Smooth muscle cell (in vitro differentiated cells): Measurements from ENCODE around the gene MEGF6. TPM values are rescaled to one million over a fixed set of nuclear protein-coding genes. Genes with fewer than 3 reads are reported as not detected.

Experiments used
- DNase-seq: peaks from one replicate; lab custom pipeline; 2025; ENCODE audit not compliant: unreplicated experiment; lab: John Stamatoyannopoulos, UW
- H2AFZ ChIP-seq: fragments of 200-600 bp; sonication (generic); 2 replicates; pipeline ENCODE4 v1.6.0; 2016; ENCODE audit warnings: antibody characterized with exemption, low read depth, mild to moderate bottlenecking
- H3F3A ChIP-seq: fragments of 200-600 bp; sonication (generic); 2 replicates; pipeline ENCODE4 v1.6.0; 2017; ENCODE audit warnings: antibody characterized with exemption, low read depth
- H3K27ac ChIP-seq: fragments of 200-600 bp; sonication (generic); 2 replicates; pipeline ENCODE4 v1.5.1; 2016; ENCODE audit warnings: low read depth, mild to moderate bottlenecking
- H3K27me3 ChIP-seq: fragments of 200-600 bp; sonication (generic); 2 replicates; pipeline ENCODE4 v1.6.1; 2016; ENCODE audit warnings: low read depth, mild to moderate bottlenecking
- H3K36me3 ChIP-seq: fragments of 200-600 bp; sonication (generic); 2 replicates; pipeline ENCODE4 v1.5.1; 2016; ENCODE audit warnings: low read depth
- H3K4me1 ChIP-seq: fragments of 200-600 bp; sonication (generic); 2 replicates; pipeline ENCODE4 v1.5.1; 2016; ENCODE audit warnings: low read depth
- H3K4me2 ChIP-seq: fragments of 200-600 bp; sonication (generic); 2 replicates; pipeline ENCODE4 v1.6.0; 2016; ENCODE audit warnings: mild to moderate bottlenecking
- H3K4me3 ChIP-seq: fragments of 200-600 bp; sonication (generic); 2 replicates; pipeline ENCODE4 v1.5.1; 2016; ENCODE audit warnings: mild to moderate bottlenecking
- H3K79me2 ChIP-seq: fragments of 200-600 bp; sonication (generic); 2 replicates; pipeline ENCODE4 v1.6.0; 2016; ENCODE audit warnings: low read depth, mild to moderate bottlenecking
- H3K9ac ChIP-seq: fragments of 200-600 bp; sonication (generic); 2 replicates; pipeline ENCODE4 v1.6.0; 2016; ENCODE audit warnings: low read depth
- H3K9me3 ChIP-seq: fragments of 200-600 bp; sonication (generic); replicated peaks from 2 replicates; pipeline ENCODE4 v1.5.1; 2016; ENCODE audit warnings: low read depth
- H4K20me1 ChIP-seq: fragments of 200-600 bp; sonication (generic); 2 replicates; pipeline ENCODE4 v1.6.0; 2016; ENCODE audit warnings: low read depth
- CTCF ChIP-seq: fragments of 200-600 bp; sonication (generic); IDR thresholded peaks from 2 replicates; pipeline ENCODE4 v1.5.1; 2017; ENCODE audit warnings: borderline replicate concordance, mild to moderate bottlenecking, antibody characterized with exemption; ENCODE audit not compliant: insufficient read depth, poor library complexity, severe bottlenecking
- WGBS: methylation state at CpG from one replicate; pipeline ENCODE4 v1.1.7; 2016; ENCODE audit warnings: low lambda C conversion rate; 5-methylcytosine and 5-hydroxymethylcytosine counted together
- polyA plus RNA-seq: library from polyadenylated mRNA; unstranded; fragments of >200 nt; fragmentation: Nextera tagmentation; extraction: Ambion mirVana; gene quantifications from 2 replicates; pipeline ENCODE4 v1.2.1, GENCODE V29; 2016
- total RNA-seq: library from RNA; depleted of rRNA; stranded (reverse); fragments of >200 nt; gene quantifications from 2 replicates; pipeline ENCODE4 v1.2.3, GENCODE V29; 2014

Gene MEGF6
- total and polyA plus RNA-seq, 2 experiments from 2014 or later, result 6.5 to 12.8 TPM

- TF ChIP-seq CTCF, result no peak
- Histone ChIP-seq H2AFZ (no peak overlapping the region), H3K36me3 (no peaks in the 10 kb centered on the region), H3K4me2 (no peak overlapping the region), H3K4me1 (no peaks in the 10 kb centered on the region), H3K79me2 (no peaks in the 10 kb centered on the region), H3K27me3 (no peaks in the 10 kb centered on the region), H3K9me3 (no peaks in the 10 kb centered on the region), H3K4me3 (no peak overlapping the region), H4K20me1 (peaks cover 6% of the 10 kb centered on the region), H3K27ac (no peak overlapping the region), H3K9ac (no peak overlapping the region), H3F3A (no peaks in the 10 kb centered on the region)
- WGBS, result 89% methylated on average over 13 of the region's 20 CpGs
- no peak for DNase-seq
These were observed 106.1 kb downstream of the MEGF6 start for GRCh38 chr1:3505161-3505560.

- no peak for DNase-seq
- over 99% methylated on average over 7 of the region's 7 CpGs for WGBS
- Histone ChIP-seq H3K36me3 (no peaks in the 10 kb centered on the region), H3K27ac (peak overlapping the region; percentile 28), H3K4me1 (no peaks in the 10 kb centered on the region), H3F3A (no peaks in the 10 kb centered on the region), H3K4me2 (no peak overlapping the region), H3K4me3 (no peak overlapping the region), H3K9me3 (no peaks in the 10 kb centered on the region), H3K79me2 (no peaks in the 10 kb centered on the region), H2AFZ (no peak overlapping the region), H3K27me3 (no peaks in the 10 kb centered on the region), H3K9ac (no peak overlapping the region), H4K20me1 (peaks cover 6% of the 10 kb centered on the region)
- no peak for TF ChIP-seq CTCF
These were observed 106.5 kb downstream of the MEGF6 start for GRCh38 chr1:3504822-3505153.

- Histone ChIP-seq H3K4me1 (no peaks in the 10 kb centered on the region), H3F3A (no peaks in the 10 kb centered on the region), H4K20me1 (peaks cover 6% of the 10 kb centered on the region), H2AFZ (no peak overlapping the region), H3K27me3 (no peaks in the 10 kb centered on the region), H3K79me2 (no peaks in the 10 kb centered on the region), H3K36me3 (no peaks in the 10 kb centered on the region), H3K9ac (no peak overlapping the region), H3K4me2 (no peak overlapping the region), H3K27ac (peak overlapping the region; percentile 28), H3K4me3 (no peak overlapping the region), H3K9me3 (no peaks in the 10 kb centered on the region)
- no peak for DNase-seq
- no peak for TF ChIP-seq CTCF
- WGBS, result 78% methylated on average over 27 of the region's 31 CpGs
These were observed 107.0 kb downstream of the MEGF6 start for GRCh38 chr1:3504151-3504821.

- Histone ChIP-seq H3K9me3 (no peaks in the 10 kb centered on the region), H3F3A (no peaks in the 10 kb centered on the region), H3K4me2 (no peak overlapping the region), H3K27me3 (no peaks in the 10 kb centered on the region), H2AFZ (no peak overlapping the region), H3K36me3 (no peaks in the 10 kb centered on the region), H3K27ac (no peak overlapping the region), H3K4me1 (no peaks in the 10 kb centered on the region), H3K4me3 (no peak overlapping the region), H3K9ac (no peak overlapping the region), H4K20me1 (peaks cover 6% of the 10 kb centered on the region), H3K79me2 (no peaks in the 10 kb centered on the region)
- no peak for TF ChIP-seq CTCF
- WGBS, result 80% methylated on average over 8 of the region's 8 CpGs
- no peak for DNase-seq
These were observed 107.8 kb downstream of the MEGF6 start for GRCh38 chr1:3503525-3503886.
